ENCODE measurements around the gene PRKG1. TPM values are rescaled to one million over a fixed set of nuclear protein-coding genes. Genes with fewer than 3 reads are reported as not detected.
"Not testable (repeated sequence)": the region's sequence is repeated elsewhere in the genome, so short reads cannot be mapped to it uniquely, and the experiment has no call there.

PRKG1 gene
- total and polyA plus RNA-seq, 2 donors (not counting 1 experiment from before 2014, with no cell fraction given), result 45.8 to 71.8 TPM

DNA sequence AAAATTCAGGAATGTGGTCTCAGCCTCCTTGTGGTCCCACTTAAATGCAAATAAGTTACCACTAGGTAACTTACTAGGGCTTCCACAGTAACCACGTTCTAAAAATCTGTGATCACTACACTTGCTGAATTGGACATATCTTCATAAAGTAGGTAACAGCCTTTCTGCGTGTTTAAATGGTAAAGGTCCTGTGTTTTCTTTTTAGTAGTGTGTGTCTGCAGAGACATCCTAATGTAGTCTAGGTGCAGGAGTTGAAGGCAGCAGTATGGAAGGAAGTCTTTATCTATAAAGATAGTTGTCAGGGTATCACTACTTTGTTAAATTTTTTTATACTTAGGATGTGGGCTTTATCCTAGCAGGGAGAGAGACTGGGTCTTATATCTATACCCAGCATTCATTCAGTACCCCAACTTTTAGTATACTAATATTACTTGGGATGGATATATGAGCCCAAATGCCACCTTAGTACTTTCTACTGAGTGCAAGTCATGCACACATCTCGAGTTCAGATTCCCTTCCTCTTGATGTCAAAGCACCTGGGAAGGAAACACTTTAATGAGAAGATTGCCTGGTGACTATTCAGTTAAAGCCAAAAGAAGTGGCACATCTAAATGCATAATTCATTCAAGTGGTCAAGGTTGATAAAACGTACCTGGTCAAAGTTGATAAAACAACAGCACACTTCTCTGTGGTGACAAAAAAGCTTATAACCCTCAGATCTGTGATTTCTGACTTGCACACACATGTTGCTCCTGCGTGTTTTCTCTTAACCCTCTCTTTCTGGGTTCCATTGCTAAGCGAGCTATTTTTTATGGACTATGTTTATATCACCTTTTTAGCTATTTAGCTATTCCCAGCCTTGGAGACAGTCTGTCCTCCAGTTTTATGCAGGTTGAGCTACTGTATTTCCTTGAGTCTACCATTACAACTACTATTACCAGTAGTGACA, 958.7 kb downstream of the PRKG1 start:
- Histone ChIP-seq H3K9me3 (ENCODE audit: control insufficient read depth, insufficient read depth, low read depth, low read length) (no peaks in the 10 kb centered on the region), H3K36me3 (ENCODE audit: control insufficient read depth, insufficient read depth, low read length) (no peaks in the 10 kb centered on the region), H3K4me3 (replicated peaks in 1 of 4; ENCODE audit: control extremely low read depth in 1 of 4, insufficient read depth in 1 of 4, low read depth in 3 of 4, low read length in 4 of 4) (no peak overlapping the region), H3K27ac (ENCODE audit: insufficient read depth, low read length) (no peak overlapping the region), H2AFZ (ENCODE audit: low read length) (no peak overlapping the region), H3K9ac (ENCODE audit: insufficient read depth, low read length) (no peak overlapping the region), H3K27me3 (ENCODE audit: control insufficient read depth, insufficient read depth, low read length) (no peaks in the 10 kb centered on the region), H3K79me2 (ENCODE audit: control insufficient read depth, insufficient read depth, low read length) (no peaks in the 10 kb centered on the region), H3K4me1 (ENCODE audit: control insufficient read depth, extremely low read depth, insufficient read depth, low read length) (peaks cover 11% of the 10 kb centered on the region), H4K20me1 (ENCODE audit: control insufficient read depth, extremely low read depth, insufficient read depth, low read length) (no peaks in the 10 kb centered on the region), H3K4me2 (ENCODE audit: extremely low read depth, insufficient read depth, low read length) (no peak overlapping the region)
- DNase-seq (ENCODE audit: low read depth in 2 of 2), result no peak
- TF ChIP-seq, protein P1, sequence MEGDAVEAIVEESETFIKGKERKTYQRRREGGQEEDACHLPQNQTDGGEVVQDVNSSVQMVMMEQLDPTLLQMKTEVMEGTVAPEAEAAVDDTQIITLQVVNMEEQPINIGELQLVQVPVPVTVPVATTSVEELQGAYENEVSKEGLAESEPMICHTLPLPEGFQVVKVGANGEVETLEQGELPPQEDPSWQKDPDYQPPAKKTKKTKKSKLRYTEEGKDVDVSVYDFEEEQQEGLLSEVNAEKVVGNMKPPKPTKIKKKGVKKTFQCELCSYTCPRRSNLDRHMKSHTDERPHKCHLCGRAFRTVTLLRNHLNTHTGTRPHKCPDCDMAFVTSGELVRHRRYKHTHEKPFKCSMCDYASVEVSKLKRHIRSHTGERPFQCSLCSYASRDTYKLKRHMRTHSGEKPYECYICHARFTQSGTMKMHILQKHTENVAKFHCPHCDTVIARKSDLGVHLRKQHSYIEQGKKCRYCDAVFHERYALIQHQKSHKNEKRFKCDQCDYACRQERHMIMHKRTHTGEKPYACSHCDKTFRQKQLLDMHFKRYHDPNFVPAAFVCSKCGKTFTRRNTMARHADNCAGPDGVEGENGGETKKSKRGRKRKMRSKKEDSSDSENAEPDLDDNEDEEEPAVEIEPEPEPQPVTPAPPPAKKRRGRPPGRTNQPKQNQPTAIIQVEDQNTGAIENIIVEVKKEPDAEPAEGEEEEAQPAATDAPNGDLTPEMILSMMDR (conservative IDR thresholded peaks at IDR 0.05 in 1 of 2, IDR thresholded peaks at IDR 0.05 in 1 of 2; ENCODE audit: low read depth in 1 of 2, low read length in 2 of 2), result no peak
- TF ChIP-seq EZH2 (IDR thresholded peaks at IDR 0.05; ENCODE audit: low read length, missing control alignments), result no peak

DNA sequence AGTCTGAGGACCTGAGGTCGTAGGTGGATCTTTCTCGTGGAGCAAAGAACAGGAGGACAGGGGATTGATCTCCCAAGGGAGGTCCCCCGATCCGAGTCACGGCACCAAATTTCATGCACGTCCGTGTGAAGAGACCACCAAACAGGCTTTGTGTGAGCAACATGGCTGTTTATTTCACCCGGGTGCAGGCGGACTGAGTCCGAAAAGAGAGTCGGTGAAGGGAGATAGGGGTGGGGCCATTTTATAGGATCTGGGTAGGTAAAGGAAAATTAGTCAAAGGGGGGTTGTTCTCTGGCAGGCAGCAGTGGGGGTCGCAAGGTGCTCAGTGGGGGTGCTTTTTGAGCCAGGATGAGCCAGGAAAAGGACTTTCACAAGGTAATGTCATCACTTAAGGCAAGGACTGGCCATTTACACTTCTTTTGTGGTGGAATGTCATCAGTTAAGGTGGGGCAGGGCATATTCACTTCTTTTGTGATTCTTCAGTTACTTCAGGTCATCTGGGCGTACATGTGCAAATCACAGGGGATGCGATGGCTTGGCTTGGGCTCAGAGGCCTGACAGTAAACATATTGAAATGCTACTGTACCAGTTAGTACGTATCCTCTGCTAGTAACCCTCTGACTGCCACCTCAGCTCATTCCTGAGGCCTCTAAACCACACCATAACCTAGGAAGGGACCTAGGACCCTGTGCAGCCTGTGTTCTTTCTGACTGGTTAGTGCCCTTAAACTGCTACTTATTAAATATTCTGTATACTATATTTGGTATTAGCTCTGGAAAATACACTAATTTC, 964.9 kb downstream of the PRKG1 start:
- not testable (repeated sequence) for H3K4me1 ChIP-seq (ENCODE audit: control insufficient read depth, extremely low read depth, insufficient read depth, low read length); H3K27ac ChIP-seq (ENCODE audit: insufficient read depth, low read length); DNase-seq (ENCODE audit: low read depth in 2 of 2); H4K20me1 ChIP-seq (ENCODE audit: control insufficient read depth, extremely low read depth, insufficient read depth, low read length); H3K79me2 ChIP-seq (ENCODE audit: control insufficient read depth, insufficient read depth, low read length); H3K4me3 ChIP-seq (replicated peaks in 1 of 4; ENCODE audit: control extremely low read depth in 1 of 4, insufficient read depth in 1 of 4, low read depth in 3 of 4, low read length in 4 of 4); H3K36me3 ChIP-seq (ENCODE audit: control insufficient read depth, insufficient read depth, low read length); H3K9me3 ChIP-seq (ENCODE audit: control insufficient read depth, insufficient read depth, low read depth, low read length); H2AFZ ChIP-seq (ENCODE audit: low read length); H3K9ac ChIP-seq (ENCODE audit: insufficient read depth, low read length); H3K27me3 ChIP-seq (ENCODE audit: control insufficient read depth, insufficient read depth, low read length); H3K4me2 ChIP-seq (ENCODE audit: extremely low read depth, insufficient read depth, low read length)

DNA sequence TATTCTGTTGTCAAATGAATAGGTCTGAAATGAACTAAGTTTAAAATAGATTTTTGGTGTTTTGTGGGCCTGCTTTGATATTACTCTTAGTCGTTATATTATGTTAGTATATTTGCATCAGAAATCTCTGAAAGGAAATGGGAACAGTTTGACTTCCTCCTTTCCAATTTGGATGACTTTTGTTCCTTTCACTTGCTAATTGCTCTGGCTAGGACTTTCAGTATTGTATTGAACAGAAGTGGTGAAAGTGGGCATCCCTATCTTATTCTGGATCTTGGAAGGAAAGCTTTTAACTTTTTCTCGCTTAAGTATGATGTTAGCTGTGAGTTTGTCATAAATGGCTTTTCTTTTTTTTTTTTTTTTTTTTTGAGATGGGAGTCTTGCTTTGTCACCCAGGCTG, 966.2 kb downstream of the PRKG1 start:
- H3K27ac ChIP-seq (ENCODE audit: insufficient read depth, low read length), result no peak overlapping the region
- H3K27me3 ChIP-seq (ENCODE audit: control insufficient read depth, insufficient read depth, low read length), result no peaks in the 10 kb centered on the region
- no peak for TF ChIP-seq EZH2 (IDR thresholded peaks at IDR 0.05; ENCODE audit: low read length, missing control alignments)
- TF ChIP-seq, protein P1 (conservative IDR thresholded peaks at IDR 0.05 in 1 of 2, IDR thresholded peaks at IDR 0.05 in 1 of 2; ENCODE audit: low read depth in 1 of 2, low read length in 2 of 2), result no peak
- H3K36me3 ChIP-seq (ENCODE audit: control insufficient read depth, insufficient read depth, low read length), result no peaks in the 10 kb centered on the region
- H3K9ac ChIP-seq (ENCODE audit: insufficient read depth, low read length), result no peak overlapping the region
- H4K20me1 ChIP-seq (ENCODE audit: control insufficient read depth, extremely low read depth, insufficient read depth, low read length), result no peaks in the 10 kb centered on the region
- H3K4me2 ChIP-seq (ENCODE audit: extremely low read depth, insufficient read depth, low read length), result no peak overlapping the region
- H2AFZ ChIP-seq (ENCODE audit: low read length), result no peak overlapping the region
- H3K79me2 ChIP-seq (ENCODE audit: control insufficient read depth, insufficient read depth, low read length), result no peaks in the 10 kb centered on the region
- DNase-seq (ENCODE audit: low read depth in 2 of 2), result no peak
- no peaks in the 10 kb centered on the region for H3K9me3 ChIP-seq (ENCODE audit: control insufficient read depth, insufficient read depth, low read depth, low read length)
- no peaks in the 10 kb centered on the region for H3K4me1 ChIP-seq (ENCODE audit: control insufficient read depth, extremely low read depth, insufficient read depth, low read length)
- H3K4me3 ChIP-seq (replicated peaks in 1 of 4; ENCODE audit: control extremely low read depth in 1 of 4, insufficient read depth in 1 of 4, low read depth in 3 of 4, low read length in 4 of 4), result no peak overlapping the region
